ENCODE results near the gene PTGES. TPM values are rescaled to one million over a fixed set of nuclear protein-coding genes. Genes with fewer than 3 reads are reported as not detected.

The PTGES gene
- total RNA-seq, 1 experiment from 2014 or later, result 17.2 TPM

- TF ChIP-seq ZBTB33 (IDR thresholded peaks at IDR 0.05; ENCODE audit: extremely low read depth, insufficient replicate concordance, low read length) (no peak), EGR1 (IDR thresholded peaks at IDR 0.05; ENCODE audit: low read depth) (no peak), SP1 (IDR thresholded peaks at IDR 0.05; ENCODE audit: low read depth) (no peak), SRF (IDR thresholded peaks at IDR 0.05; ENCODE audit: low read depth) (no peak), CTCF (IDR thresholded peaks at IDR 0.05 in 2 of 3, conservative IDR thresholded peaks at IDR 0.05 in 1 of 3; ENCODE audit: borderline replicate concordance in 1 of 3, insufficient read depth in 1 of 3, low read depth in 2 of 3, low read length in 2 of 3) (no peak)
Measured at GRCh38 chr9:129733632-129733953, 19.2 kb downstream of the PTGES start (continued).

- ATAC-seq (no peak), DNase-seq (ENCODE audit: low read depth, low spot score) (no peak)
- RAD21 ChIA-PET (ENCODE audit: low non-redundant PET in 1 of 2, low total read pairs in 2 of 2, uncharacterized antibody in 2 of 2, unreplicated experiment in 2 of 2), result no interaction called here
- no peaks in the 10 kb centered on the region for H3K9me3 ChIP-seq (ENCODE audit: control insufficient read depth in 1 of 2, insufficient read depth in 1 of 2, low read depth in 1 of 2, low read length in 2 of 2)
- no TSS peak for BruUV-seq (replicated peaks)
- no peak overlapping the region for H3K4me3 ChIP-seq (replicated peaks in 1 of 2; ENCODE audit: low read depth in 1 of 2, low read length in 2 of 2)
- intact Hi-C loops (cut with micrococcal nuclease), result no loop called here
- H3K9me2 ChIP-seq (ENCODE audit: insufficient read depth), result no peaks in the 10 kb centered on the region
- H2AFZ ChIP-seq (ENCODE audit: low read depth, low read length, poor library complexity, severe bottlenecking), result no peak overlapping the region
- POLR2A ChIA-PET, result no interaction called here
- H3K27ac ChIP-seq (ENCODE audit: low read depth, low read length), result no peak overlapping the region
- no peaks in the 10 kb centered on the region for H3K36me3 ChIP-seq (ENCODE audit: control insufficient read depth in 1 of 2, insufficient read depth in 2 of 2, low read length in 2 of 2)
- H3K27me3 ChIP-seq (ENCODE audit: insufficient read depth, low read length), result no peaks in the 10 kb centered on the region
- TF ChIP-seq TCF7L2 (IDR thresholded peaks at IDR 0.05; ENCODE audit: borderline replicate concordance, extremely low read depth, insufficient read depth, insufficient read length), result no peak
- TF ChIP-seq POLR2AphosphoS5 (IDR thresholded peaks at IDR 0.05; ENCODE audit: low read depth, low read length), result no peak
- TF ChIP-seq CTCF (IDR thresholded peaks at IDR 0.05 in 2 of 3, conservative IDR thresholded peaks at IDR 0.05 in 1 of 3; ENCODE audit: borderline replicate concordance in 1 of 3, insufficient read depth in 1 of 3, low read depth in 2 of 3, low read length in 2 of 3), result no peak
- H4K20me1 ChIP-seq (ENCODE audit: insufficient read depth), result no peaks in the 10 kb centered on the region
- no peak overlapping the region for H3K4me2 ChIP-seq (ENCODE audit: low read length)
- H3K79me2 ChIP-seq (ENCODE audit: insufficient read depth, low read length), result no peaks in the 10 kb centered on the region
- CTCF ChIA-PET, result no interaction called here
- H3K4me1 ChIP-seq (ENCODE audit: control insufficient read depth in 1 of 2, insufficient read depth in 2 of 2, low read length in 2 of 2), result peaks cover 6 to 12% of the 10 kb centered on the region in 2 experiments; a peak in 3 of 4 replicates
- no peak overlapping the region for H3K9ac ChIP-seq (ENCODE audit: low read length)
Measured at GRCh38 chr9:129732946-129733631, 19.8 kb downstream of the PTGES start.

Measured in HCT116 (cell line).